ENCODE data around the gene ELAVL4. TPM values are rescaled to one million over a fixed set of nuclear protein-coding genes. Genes with fewer than 3 reads are reported as not detected.

Gene ELAVL4
- 1.0 and 2.5 TPM in 2 replicates for total RNA-seq (ENCODE audit: low replicate concordance)
- long read RNA-seq, partial matches to known transcripts: 0 of 1 reads
- long read RNA-seq, other reads (novel, unspliced or antisense): 1 of 1 reads

DNA sequence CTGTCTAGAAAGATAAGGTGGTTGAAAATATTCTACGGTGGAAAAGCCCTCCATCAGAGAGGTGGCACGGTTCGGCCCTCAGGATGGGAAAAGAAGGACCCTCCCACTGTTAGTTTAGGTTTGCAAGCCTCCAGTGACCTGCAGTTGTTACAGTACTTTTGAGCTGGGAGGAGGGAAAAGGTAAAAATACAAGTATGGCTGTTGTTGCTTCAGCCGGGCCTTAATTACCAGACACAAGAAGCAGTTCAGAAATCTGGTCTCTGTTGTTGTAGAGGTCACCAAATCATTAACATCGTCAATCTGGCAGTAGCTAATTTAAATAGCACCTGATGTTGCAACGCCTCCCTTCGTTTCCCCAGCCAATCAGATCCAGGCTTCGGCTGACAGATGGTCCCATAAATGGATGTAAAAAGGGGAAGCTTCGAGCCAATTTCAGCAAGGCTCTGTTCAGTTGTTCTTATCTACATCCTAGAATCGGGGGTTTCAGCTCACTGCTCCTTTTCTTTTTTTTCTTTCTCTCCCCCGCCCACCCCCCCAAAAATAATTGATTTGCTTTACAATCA lies at the start of gene ELAVL4:
Gene ELAVL4 (plus strand): TSS at position 424 of the 563 bp plus-strand sequence. CDS start 270 bp downstream, outside the sequence.
- peaks cover 8% of the 10 kb centered on the region for H3K4me1 Mint-ChIP-seq (ENCODE audit: unreplicated experiment)
- H3K4me3 Mint-ChIP-seq: peak within 1 kb of the TSS; percentile 67
- no peak for DNase-seq (ENCODE audit: extremely low spot score, unreplicated experiment)
- H3K36me3 Mint-ChIP-seq: no peaks in the 10 kb centered on the region
- H3K27me3 Mint-ChIP-seq: peaks cover 28% of the 10 kb centered on the region
- TF ChIP-seq, protein P1, sequence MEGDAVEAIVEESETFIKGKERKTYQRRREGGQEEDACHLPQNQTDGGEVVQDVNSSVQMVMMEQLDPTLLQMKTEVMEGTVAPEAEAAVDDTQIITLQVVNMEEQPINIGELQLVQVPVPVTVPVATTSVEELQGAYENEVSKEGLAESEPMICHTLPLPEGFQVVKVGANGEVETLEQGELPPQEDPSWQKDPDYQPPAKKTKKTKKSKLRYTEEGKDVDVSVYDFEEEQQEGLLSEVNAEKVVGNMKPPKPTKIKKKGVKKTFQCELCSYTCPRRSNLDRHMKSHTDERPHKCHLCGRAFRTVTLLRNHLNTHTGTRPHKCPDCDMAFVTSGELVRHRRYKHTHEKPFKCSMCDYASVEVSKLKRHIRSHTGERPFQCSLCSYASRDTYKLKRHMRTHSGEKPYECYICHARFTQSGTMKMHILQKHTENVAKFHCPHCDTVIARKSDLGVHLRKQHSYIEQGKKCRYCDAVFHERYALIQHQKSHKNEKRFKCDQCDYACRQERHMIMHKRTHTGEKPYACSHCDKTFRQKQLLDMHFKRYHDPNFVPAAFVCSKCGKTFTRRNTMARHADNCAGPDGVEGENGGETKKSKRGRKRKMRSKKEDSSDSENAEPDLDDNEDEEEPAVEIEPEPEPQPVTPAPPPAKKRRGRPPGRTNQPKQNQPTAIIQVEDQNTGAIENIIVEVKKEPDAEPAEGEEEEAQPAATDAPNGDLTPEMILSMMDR (conservative IDR thresholded peaks at IDR 0.05): no peak
- H3K9me3 Mint-ChIP-seq: no peaks in the 10 kb centered on the region
- no peak within 1 kb of the TSS for H3K27ac Mint-ChIP-seq

DNA sequence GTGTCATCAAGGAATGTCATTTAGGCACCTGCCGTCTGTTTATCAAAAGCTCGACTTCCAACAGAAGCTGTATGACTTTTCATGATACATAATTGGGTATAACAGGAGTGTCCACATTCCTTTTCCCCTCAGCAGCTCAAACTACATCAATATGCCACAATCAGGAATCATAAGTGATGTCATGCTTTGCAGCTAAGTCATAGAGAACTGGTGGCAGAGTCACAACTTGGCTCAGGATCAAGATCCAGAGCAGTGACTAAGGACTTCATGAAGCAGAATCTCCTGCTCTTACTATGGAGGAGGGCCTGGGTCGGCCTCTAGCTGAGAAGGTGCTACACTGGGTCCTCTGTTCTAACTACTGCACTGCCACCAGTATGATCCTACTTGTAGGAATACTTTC lies 48.4 kb upstream of the ELAVL4 start:
- H3K9me3 Mint-ChIP-seq: no peaks in the 10 kb centered on the region

DNA sequence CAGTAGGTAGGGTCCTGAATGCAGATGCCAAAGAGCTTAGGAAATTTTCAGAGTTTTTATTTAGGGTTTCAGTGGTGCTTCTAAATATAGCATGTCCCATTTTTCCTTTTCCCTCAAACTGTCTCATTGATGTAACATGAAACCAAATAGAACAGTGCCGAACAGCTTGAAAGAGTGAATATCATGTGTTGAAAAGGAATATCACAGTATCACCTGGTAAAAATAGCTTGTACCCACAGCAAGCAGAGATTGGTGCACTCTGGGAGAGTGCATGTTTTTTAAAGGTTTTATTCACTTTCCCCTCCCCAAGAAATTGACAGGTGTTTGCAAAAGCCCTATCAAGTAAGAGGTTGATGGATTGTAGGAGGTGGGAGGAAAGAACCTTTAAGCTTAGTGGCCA lies 41.9 kb upstream of the ELAVL4 start:
- no peaks in the 10 kb centered on the region for H3K4me1 Mint-ChIP-seq (ENCODE audit: unreplicated experiment)
- H3K27ac Mint-ChIP-seq: no peak overlapping the region
- no peaks in the 10 kb centered on the region for H3K9me3 Mint-ChIP-seq
- TF ChIP-seq, protein P1 (conservative IDR thresholded peaks at IDR 0.05): no peak
- H3K27me3 Mint-ChIP-seq: peaks cover 3% of the 10 kb centered on the region
- DNase-seq (ENCODE audit: extremely low spot score, unreplicated experiment): no peak
- no peak overlapping the region for H3K4me3 Mint-ChIP-seq
- H3K36me3 Mint-ChIP-seq: no peaks in the 10 kb centered on the region

More for the DNA sequence above, 48.4 kb upstream of the ELAVL4 start:
- Mint-ChIP-seq H3K4me3 (no peak overlapping the region), H3K4me1 (ENCODE audit: unreplicated experiment) (no peaks in the 10 kb centered on the region), H3K27me3 (no peaks in the 10 kb centered on the region), H3K27ac (peak overlapping the region; percentile 83), H3K36me3 (no peaks in the 10 kb centered on the region)
- DNase-seq (ENCODE audit: extremely low spot score, unreplicated experiment): no peak
- TF ChIP-seq, protein P1 (conservative IDR thresholded peaks at IDR 0.05): no peak

DNA sequence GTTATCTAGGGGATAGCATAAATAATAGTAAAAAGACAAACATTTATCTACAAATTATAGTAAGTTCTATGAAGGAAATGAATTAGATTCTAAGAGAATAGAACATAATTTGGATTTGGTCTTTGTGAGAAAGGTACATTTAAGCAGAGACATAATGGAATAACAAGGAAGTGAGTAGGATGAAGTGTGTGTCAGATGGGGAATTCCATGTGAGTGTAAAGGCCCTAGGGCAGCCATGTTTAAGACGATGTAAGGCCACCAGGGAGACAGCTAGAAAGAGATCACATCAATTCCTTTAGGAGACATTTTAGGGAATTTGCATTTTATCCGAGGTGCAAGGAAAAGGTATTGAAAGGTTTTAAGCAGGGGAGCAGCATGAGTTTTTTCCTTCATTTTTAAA lies 33.8 kb upstream of the ELAVL4 start:
- DNase-seq (ENCODE audit: extremely low spot score, unreplicated experiment): no peak
- Mint-ChIP-seq H3K36me3 (no peaks in the 10 kb centered on the region), H3K27ac (no peak overlapping the region)

DNA sequence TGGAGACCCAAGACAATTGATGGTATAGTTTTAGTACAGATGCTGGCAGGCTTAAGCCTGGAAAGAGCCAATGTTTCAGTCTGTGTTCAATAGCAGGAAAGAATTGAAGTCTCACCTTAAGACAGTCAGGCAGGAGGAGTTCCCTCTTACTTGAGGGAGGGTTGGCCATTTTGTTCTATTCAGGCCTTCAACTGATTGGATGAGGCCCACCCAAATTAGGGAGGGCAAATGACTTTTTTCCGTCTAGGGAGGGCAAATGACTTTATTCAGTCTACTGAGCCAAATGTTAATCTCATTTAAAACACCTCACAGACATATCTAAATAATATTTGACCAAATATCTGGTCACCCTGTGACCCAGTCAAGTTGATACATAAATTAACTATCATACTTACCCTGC lies 31.4 kb upstream of the ELAVL4 start:
- no peak overlapping the region for H3K27ac Mint-ChIP-seq
- no peak overlapping the region for H3K4me3 Mint-ChIP-seq
- TF ChIP-seq, protein P1 (conservative IDR thresholded peaks at IDR 0.05): no peak
- H3K27me3 Mint-ChIP-seq: peaks cover 3% of the 10 kb centered on the region
- no peaks in the 10 kb centered on the region for H3K9me3 Mint-ChIP-seq
- no peaks in the 10 kb centered on the region for H3K36me3 Mint-ChIP-seq
- no peak for DNase-seq (ENCODE audit: extremely low spot score, unreplicated experiment)
- H3K4me1 Mint-ChIP-seq (ENCODE audit: unreplicated experiment): no peaks in the 10 kb centered on the region

More for the DNA sequence above, 33.8 kb upstream of the ELAVL4 start:
- Mint-ChIP-seq H3K27me3 (no peaks in the 10 kb centered on the region), H3K4me3 (no peak overlapping the region), H3K9me3 (no peaks in the 10 kb centered on the region), H3K4me1 (ENCODE audit: unreplicated experiment) (no peaks in the 10 kb centered on the region)
- TF ChIP-seq, protein P1 (conservative IDR thresholded peaks at IDR 0.05): no peak

All from type B pancreatic cell (in vitro differentiated cells).